Stimulated activated CD4-positive, alpha-beta T cell treated with anti-CD3 and anti-CD28 coated beads, Interleukin-2, amount 100 ng/mL, for 4 hours (primary cell): ENCODE results near the gene POMGNT1.

Experiments used
- DNase-seq: peaks from one replicate; pipeline ENCODE4 v3.0.0-alpha.2; 2020; ENCODE audit warnings: low read depth

Gene POMGNT1

DNA sequence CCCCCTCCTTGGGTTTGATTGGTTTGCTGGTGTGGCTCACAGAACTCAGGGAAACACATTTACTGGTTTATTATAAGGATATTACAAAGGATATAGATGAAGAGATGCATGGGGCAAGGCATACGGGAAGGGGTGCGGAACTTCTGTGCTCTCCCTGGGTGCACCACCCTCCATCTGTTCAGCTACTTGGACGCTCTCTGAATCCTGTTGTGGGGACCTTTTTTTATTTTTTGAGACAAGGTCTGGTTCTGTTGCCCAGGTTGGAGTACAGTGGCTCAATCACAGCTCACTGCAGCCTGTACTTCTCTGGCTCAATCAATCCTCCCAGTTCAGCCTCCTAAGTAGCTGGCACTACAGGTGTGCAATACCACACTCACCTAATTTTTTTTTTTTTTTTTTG lies 12.3 kb upstream of the POMGNT1 start:
- no peak for DNase-seq

DNA sequence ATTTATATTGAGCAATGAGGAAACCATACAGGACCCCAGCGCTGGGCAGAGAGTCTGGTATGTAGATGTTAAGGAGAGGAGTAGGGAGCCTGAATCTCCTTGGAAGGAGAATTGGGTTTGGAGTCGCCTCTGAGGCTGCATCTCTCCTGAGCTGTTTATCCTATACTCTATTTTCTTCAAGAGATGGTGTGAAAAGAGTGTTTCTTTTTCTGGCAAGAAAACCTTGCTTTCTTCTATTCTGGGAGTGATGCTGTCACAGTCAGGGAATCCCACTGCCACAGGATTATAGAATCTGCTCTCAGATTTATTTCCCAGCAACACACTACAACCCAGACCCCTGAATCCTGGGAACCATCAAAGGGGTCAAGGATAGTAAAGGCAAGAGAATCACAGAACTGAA lies 8.2 kb upstream of the POMGNT1 start:
- no peak for DNase-seq

GRCh38 chr1:46205791-46206190 lies 7.6 kb upstream of the POMGNT1 start:
- no peak for DNase-seq

DNA sequence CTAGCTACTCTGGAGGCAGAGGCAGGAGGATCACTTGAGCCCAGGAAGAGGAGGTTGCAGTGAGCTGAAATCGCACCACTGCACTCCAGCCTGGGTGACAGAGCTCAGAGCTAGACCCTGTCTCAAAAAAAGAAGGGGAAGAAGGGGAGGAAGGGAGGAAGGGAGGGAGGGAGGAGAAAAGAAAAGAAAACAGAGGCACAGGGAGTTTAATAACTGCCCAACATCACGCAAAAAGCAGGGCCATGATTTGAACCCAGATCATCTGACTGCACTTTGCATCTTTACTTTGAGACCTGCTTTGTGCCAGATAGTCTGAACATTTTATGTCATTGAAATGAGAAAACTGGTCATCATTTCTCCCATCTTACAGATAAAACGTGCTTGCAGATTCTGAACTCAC lies 6.9 kb upstream of the POMGNT1 start:
- no peak for DNase-seq

- no peak for DNase-seq
Observed at GRCh38 chr1:46204406-46204742, 6.1 kb upstream of the POMGNT1 start.

DNA sequence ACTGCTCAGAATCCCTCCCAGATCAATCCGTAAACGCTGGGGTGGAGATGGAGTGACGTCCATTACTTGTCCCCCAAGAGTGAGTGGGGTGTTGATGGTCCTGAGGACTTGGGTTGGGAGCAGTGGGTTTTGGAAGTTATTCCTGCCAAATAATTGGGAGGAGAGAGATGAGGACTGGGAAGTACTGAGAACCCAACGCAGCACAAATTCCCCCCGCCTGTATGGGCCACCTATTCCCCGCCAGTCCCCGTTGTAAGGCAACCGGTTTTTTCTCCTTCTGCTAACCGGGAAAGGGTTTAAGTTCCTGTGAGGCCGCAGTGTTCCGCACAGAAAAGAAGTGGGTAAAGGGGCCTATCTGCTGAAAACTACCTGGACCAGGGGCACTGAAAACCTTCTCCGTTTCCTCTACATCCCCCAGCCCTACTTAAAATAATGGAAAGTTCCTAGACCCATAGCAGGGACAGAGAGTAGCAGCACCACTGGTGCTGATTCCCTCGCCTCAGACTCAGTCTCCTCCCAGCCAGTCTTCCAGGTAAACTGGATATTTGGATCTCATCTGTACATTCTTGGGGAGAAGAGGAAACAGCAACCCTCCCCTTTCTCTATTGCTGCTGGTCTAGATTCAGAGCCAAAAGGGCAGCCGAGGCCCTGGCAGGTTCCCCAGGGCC lies 5.6 kb upstream of the POMGNT1 start:
- DNase-seq = no peak

DNA sequence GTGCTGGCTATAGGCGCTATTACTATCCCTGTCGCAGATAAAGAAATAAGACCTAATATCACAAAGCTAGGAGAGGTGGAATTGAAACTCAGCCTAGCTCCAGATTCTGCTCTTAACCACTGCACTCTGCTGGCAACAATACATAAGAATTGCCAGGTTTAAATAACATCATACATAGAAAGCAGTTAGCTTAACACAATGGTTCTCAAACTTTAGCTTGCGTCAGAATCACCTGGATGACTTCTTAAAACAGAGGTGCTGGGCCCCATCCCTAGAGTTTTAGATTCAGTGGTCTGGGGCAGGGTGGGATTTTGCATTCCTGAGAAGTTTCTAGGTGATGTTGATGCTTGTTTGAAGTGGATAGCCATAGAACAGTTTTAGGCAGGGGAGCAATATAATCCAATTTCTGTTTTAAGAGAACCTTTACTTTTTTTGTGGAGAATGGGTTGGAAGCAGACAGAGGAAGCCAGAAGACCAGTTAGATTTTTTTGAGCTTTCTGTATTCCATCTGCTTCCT lies 1.1 kb upstream of the POMGNT1 start:
- DNase-seq = no peak

DNA sequence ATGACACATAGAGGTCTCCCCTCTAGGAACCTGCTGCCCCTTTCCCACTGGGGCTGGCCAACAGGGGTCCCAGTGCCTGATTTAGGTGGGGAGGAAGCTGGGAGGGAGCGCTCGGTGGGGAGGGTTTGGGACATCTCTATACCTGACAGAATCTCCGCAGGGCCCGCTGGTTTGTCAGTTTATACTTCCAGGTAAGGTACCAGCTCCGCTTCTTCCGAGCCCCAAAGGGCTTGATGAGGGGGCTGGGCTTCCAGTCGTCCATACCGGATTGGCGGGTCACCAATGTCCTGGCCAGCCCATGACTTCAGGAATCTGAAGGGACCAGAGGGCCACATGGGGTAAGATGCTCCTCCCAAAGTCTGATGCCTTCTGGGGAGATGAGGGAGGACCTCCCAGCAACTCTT lies 672 bp downstream of the POMGNT1 start:
- DNase-seq = no peak

- DNase-seq = no peak
Observed at GRCh38 chr1:46196609-46197008, 1.6 kb downstream of the POMGNT1 start.

DNA sequence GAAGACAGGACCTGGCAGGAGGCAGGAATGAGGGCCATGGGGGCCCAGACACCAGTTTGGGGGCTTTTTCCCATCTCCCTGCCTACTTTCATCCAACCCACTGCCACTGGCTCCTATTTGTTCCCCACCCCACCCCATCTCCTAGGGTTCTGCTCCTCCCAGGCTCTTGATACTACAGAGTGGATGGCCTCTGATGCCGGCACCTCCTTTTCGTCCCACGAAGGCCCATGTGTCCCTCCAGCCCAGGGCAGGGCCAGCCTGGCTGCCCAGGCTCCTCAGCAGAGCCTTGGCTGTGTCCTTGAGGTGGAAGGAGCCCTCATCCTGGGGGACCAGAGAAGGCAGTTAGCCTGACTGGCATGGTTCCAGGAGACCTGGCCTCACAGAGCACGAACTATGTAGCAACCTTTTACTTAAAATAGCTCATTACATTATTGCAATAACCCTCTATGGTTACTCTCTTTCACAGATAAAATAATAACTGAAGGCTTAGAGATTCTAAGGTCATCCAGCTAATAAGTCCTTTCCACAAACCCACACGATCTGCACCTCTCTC lies 3.5 kb downstream of the POMGNT1 start:
- DNase-seq = no peak

DNA sequence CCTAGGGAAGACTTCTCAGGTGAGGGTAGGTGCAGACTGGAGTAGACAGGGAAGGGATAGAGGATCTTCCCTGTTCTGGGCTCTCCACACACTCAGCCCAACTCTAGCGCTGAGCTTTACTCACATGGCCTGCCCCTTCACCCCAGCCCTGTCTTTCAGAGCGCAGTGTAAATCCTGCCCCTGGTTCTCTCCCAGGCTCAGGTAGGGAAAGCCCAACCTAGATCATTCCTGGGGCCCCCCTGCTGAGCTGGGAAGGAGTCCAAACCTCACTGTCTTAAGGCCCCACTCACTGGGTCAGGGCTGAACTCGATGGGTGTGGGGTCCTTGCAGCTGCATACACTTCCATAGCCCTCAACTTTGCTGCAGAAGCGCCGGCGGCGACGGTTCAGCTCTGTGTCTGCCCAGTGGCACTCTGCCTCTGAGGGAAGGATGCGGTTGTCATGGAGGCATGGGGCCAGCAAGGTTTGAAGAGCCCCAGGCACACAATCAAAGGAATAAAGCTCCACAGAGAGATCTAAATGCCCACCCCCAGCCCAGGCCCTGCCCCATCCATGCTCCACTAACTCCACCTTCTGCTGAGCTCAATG lies 4.2 kb downstream of the POMGNT1 start:
- no peak for DNase-seq

DNA sequence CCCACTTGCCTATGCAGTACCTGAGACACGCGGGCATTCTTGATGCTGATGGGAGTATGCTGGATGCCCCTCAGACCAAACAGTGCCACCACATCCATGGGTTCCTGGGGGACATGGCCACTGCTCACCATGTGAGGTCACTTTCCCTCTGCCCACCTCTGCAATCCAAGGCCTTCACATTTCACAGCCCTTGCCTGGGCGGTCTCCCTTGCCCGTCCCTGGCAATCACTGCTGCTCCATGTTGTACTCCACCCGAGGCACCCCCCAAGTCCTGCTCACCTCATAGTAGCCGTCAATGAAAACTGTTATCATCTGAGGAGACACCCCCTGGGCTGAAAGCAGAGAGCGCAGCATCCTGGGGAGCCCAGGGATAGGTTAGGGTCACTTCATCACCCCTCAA lies 4.9 kb downstream of the POMGNT1 start:
- DNase-seq = no peak

DNA sequence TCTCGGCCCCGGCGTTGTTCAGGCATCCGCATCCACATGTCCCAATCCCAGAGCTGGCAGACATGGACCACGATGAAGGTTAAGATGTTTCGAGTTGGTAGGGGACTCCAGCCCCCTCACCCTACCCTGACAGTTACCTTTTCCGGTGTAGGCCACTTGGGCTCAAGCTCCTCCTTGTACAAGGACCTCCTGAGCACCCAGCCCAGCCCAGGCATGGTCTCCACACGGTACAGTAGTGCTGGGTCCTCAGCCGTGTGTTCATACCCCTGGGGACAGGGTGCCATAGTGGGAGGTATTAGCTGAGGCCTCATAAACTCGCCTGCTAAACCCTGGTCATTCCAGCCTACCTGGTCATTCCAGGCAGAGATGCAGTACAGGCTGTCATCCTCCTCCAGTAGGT lies 6.1 kb downstream of the POMGNT1 start:
- DNase-seq = no peak

- DNase-seq = no peak
Observed at GRCh38 chr1:46191033-46191701, 7.1 kb downstream of the POMGNT1 start.

DNA sequence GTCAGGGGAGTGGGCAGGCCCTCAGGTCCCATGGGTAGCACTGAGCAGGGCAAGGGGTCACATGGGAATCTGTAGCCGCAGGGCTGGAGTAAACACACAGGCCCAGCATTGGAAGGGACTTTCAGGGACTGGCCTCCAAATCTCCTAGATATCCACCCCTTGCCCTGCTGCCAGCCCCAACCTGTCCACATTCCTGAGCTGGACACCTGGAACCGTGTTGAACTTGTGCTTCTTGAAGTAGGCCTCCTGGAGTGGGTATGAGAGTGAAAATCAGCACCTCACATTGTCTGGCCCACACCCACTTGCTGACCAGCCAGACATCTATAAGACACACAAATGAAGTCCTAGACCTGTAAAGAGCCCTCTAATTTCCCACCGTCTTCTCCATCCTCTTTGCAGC lies 7.7 kb downstream of the POMGNT1 start:
- DNase-seq = no peak

DNA sequence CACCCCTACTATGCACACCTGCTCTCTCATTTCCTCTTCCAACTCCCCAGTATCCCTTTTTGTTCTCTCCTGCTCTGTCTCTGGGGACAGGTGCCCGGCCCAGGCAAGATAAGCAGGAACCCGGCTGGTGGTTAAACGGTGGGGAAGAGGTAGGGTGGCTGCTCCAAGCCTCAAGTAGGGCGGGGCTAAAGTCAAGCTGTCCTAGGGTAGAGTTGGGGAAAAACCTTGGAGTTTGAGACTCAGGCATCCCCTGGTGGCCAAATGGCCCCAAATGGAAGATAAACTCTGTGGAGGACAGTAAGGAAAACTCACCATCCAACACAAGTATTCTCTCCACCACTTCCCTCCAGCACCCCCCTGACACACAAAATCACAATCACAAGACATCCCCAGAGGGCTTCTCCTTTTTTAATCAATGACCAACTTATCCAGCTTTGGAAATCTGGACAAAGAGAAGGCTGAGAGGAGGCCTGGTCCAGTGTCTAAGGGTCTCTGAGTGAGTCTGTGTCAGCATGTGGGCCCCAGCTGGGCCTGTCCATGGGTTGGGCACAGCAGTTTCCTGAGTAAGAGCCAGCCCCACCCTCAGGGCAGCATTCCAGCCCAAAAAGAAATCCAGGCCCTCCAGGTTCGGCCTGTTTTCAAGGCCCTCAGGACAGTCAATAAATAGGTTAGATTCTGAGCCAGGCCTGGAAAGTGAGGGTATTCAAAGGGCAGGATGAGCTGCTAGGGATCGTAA lies 9.8 kb downstream of the POMGNT1 start:
- no peak for DNase-seq

- no peak for DNase-seq
Observed at GRCh38 chr1:46187106-46187869, 10.9 kb downstream of the POMGNT1 start.

DNA sequence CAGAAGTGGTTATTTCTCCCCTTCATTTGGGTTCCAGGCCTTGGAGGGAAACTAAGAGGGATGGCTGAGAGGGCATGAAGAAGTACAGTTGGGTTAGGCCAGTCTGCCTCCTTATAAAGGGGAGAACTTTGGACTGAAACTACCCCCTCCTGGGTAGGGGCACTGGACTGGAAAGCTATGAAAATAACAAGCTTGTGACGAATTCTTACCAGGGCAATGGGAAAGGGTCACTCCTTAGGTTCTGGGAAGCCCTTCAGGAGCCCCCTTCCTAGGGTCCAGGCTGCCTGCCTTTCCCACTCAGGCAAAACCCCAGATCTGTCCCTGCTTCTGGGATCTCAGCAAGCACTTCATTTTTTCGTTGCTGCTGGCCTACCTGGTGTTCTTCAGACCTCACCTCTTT lies 12.2 kb downstream of the POMGNT1 start:
- no peak for DNase-seq

DNA sequence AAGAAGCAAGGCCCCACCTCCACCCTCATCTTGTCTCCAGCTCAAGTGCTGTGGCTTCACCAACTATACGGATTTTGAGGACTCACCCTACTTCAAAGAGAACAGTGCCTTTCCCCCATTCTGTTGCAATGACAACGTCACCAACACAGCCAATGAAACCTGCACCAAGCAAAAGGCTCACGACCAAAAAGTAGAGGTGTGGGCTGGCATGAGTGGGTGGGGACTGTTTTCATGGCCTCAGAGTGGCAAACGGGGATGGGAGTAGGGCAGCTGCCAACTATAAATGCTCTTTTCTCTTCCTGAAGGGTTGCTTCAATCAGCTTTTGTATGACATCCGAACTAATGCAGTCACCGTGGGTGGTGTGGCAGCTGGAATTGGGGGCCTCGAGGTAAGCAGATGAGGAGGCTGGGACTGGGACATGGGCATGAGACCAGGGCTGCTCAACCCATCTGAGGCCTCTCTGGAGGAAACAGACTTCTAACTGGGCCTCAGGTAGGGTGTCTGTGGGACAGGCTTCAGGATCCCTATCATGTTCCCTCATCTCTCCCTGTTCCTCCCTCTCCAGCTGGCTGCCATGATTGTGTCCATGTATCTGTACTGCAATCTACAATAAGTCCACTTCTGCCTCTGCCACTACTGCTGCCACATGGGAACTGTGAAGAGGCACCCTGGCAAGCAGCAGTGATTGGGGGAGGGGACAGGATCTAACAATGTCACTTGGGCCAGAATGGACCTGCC lies 13.1 kb downstream of the POMGNT1 start:
- DNase-seq = peak; percentile 60

GRCh38 chr1:46183926-46184557 lies 14.2 kb downstream of the POMGNT1 start:
- DNase-seq = no peak
